Measurements from ENCODE around the gene RTL10.

- TF ChIP-seq POLR2A (IDR thresholded peaks at IDR 0.05) (no peak), CTCF (IDR thresholded peaks at IDR 0.05) (no peak), EP300 (IDR thresholded peaks at IDR 0.05) (no peak)
Observed at GRCh38 chr22:19865141-19865829, 10.6 kb upstream of the RTL10 start.

Data from ovary (tissue), 3 donors.